ENCODE results near the gene TOMT.
"Not testable (repeated sequence)": the region's sequence is repeated elsewhere in the genome, so short reads cannot be mapped to it uniquely, and the experiment has no call there.

The TOMT gene

GRCh38 chr11:72116019-72116755 lies 10.5 kb downstream of the TOMT start:
- no peak overlapping the region for H3K27ac ChIP-seq
- H3K4me3 ChIP-seq, result no peak overlapping the region

DNA sequence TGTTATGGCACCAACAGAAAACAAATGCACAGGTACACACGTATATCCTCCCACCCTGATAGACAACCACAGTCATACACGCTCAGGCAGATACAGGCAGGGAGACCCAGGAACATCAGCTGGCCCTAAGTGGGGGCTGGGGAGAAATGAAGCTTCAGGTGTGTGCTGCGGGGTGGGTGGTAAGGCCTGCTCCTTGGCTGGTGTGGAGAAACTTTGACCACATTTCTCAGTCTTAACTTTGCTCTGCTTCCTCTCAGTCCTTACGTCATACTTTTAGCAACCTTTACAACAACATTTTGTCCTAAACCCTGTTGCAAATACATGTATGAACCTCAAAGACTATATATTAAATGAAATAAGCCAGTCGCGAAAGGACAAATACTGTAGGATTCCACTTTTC lies 13.5 kb downstream of the TOMT start:
- Histone ChIP-seq H3K27ac (peak overlapping the region in 1 of 21 experiments; percentile 34), H3K4me3 (no peak overlapping the region)

GRCh38 chr11:72120930-72121329 lies 15.2 kb downstream of the TOMT start:
- H3K4me3 ChIP-seq, result no peak overlapping the region
- no peak overlapping the region for H3K27ac ChIP-seq

- no peak overlapping the region for H3K27ac ChIP-seq
- H3K4me3 ChIP-seq, result no peak overlapping the region
Measured at GRCh38 chr11:72122607-72123006, 16.9 kb downstream of the TOMT start.

- H3K4me3 ChIP-seq, result no peak overlapping the region
Measured at GRCh38 chr11:72123117-72123653, 17.5 kb downstream of the TOMT start.

DNA sequence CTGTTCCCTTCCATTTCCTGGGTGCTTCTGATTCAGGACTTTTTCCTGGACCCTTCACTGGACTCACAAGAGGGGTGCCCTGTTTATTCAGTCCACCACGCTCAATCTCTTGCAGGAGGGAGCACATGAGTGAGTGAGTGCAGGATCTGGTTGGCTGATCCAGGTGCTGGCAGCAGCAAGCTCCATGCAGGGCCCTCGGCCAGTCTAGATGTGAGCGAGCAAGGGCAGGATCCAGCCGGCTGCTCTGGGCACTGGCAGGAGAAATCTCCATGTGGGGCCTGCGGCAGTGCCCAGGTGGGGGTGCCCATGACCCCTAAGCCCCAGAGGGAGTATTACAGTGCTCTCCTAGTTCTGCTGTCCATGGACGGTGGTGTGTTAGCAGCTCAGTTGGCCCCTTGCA lies 18.3 kb downstream of the TOMT start:
- Histone ChIP-seq H3K27ac (no peak overlapping the region), H3K4me3 (no peak overlapping the region)

More at GRCh38 chr11:72123117-72123653, 17.5 kb downstream of the TOMT start:
- H3K27ac ChIP-seq, result no peak overlapping the region

GRCh38 chr11:72125956-72126355 lies 20.2 kb downstream of the TOMT start:
- Histone ChIP-seq H3K4me3 (no peak overlapping the region), H3K27ac (no peak overlapping the region)

GRCh38 chr11:72127923-72128322 lies 22.2 kb downstream of the TOMT start:
- Histone ChIP-seq H3K4me3 (no peak overlapping the region), H3K27ac (no peak overlapping the region)

GRCh38 chr11:72129381-72129780 lies 23.7 kb downstream of the TOMT start:
- Histone ChIP-seq H3K27ac (no peak overlapping the region), H3K4me3 (no peak overlapping the region)

DNA sequence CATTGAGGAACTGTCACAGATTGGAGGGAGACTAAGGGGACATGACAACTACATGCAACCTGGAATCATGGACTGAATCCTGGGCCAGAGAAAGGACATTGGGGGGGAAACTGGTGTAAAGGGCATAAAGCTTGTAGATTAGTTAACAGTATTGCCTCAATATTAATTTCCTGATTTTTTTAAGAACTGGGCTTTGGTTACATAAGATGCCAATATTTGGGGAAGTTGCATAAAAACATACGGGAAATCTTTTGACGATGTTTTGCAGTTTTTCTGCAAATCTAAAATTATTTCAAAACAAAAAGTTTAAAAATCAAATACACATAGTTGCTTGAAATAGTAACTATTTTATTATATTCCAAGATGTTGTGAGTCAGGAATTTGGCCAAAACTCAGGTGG lies 26.9 kb downstream of the TOMT start:
- Histone ChIP-seq H3K4me3 (no peak overlapping the region), H3K27ac (peak overlapping the region in 2 of 21 experiments; percentile 26 to 59)

DNA sequence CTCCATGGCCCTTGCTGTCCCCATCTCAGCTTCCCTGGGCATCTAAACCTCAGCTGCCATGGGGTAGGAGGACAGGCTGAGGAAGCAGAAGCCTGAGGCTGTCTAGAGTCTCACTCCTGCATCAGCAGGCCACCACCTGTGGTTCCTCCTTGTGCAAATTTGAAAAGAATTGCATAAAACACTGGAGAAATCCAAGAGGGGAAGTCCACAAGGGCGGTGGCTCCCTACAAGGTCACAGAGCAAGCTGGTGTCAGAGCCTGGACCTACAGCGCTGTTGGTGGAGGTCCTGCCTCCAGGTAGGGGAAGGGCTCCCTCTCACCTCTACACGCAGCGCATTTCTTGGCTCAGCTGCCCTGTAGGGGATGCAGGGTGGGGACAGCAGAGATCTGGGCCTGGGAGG lies 29.7 kb downstream of the TOMT start, which contains the start of gene FOLR3:
Gene FOLR3, plus strand, starts transcription at position 253 of the 400 bp plus-strand sequence. CDS start 228 bp downstream, outside the sequence.
- not testable (repeated sequence) for H3K4me3 ChIP-seq
- H3K27ac ChIP-seq, result peak within 1 kb of the TSS in 1 of 21 experiments; percentile 31

GRCh38 chr11:72135891-72136683 lies 30.4 kb downstream of the TOMT start:
- H3K4me3 ChIP-seq, result no peak overlapping the region
- H3K27ac ChIP-seq, result peak overlapping the region in 1 of 21 experiments; percentile 31

GRCh38 chr11:72136684-72137262 lies 31.0 kb downstream of the TOMT start:
- H3K4me3 ChIP-seq, result no peak overlapping the region
- H3K27ac ChIP-seq, result no peak overlapping the region

GRCh38 chr11:72138821-72139390 lies 33.2 kb downstream of the TOMT start:
- H3K27ac ChIP-seq, result no peak overlapping the region
- no peak overlapping the region for H3K4me3 ChIP-seq

- no peak overlapping the region for H3K4me3 ChIP-seq
Measured at GRCh38 chr11:72139500-72139899, 33.8 kb downstream of the TOMT start.

GRCh38 chr11:72140661-72141060 lies 34.9 kb downstream of the TOMT start:
- peak overlapping the region in 4 of 21 experiments; percentile 10 to 70 (median 27) for H3K27ac ChIP-seq
- no peak overlapping the region for H3K4me3 ChIP-seq

More at GRCh38 chr11:72139500-72139899, 33.8 kb downstream of the TOMT start:
- no peak overlapping the region for H3K27ac ChIP-seq

DNA sequence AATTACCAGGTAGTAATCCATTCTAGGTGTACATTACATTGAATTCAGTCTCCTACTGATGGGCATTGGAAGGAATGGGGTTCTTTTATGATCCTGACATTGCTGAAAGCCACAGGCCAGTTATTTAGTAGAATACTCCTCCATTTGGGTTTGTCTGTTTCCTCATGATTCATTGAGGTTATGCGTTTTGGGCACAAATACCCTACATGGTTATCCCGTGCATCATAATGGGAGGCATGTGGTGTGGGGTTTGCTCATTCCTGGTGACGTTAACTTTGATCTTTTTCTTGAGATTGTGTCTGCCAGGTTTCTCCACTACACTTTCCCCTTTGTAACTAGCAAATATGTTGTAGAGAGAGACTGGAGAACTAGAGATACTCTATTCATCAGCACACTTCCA lies 35.3 kb downstream of the TOMT start:
- Histone ChIP-seq H3K4me3 (no peak overlapping the region), H3K27ac (peak overlapping the region in 5 of 21 experiments; percentile 10 to 74 (median 70))

DNA sequence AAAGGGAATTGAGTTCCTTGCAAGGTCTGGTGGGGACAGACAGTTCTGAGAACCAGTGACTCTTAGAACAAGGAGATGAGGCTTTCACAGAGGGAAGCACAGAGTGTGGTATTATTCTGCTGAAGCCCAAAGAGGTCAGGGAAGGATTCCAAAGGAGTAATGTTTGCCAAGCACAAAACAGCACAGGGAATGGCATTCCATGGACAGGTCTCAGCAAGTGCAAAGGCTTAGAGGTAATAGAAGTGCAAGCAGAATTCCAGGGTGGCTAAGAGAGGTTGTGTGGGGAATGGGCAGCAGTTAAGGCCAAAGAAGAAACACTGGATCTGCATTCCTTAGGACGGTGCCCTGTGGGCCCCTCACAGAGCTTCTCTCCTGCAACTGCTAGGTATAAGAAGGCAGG lies 36.4 kb downstream of the TOMT start:
- H3K4me3 ChIP-seq, result not testable (repeated sequence)
- peak overlapping the region in 3 of 21 experiments; percentile 17 to 74 (median 70) for H3K27ac ChIP-seq

GRCh38 chr11:72142543-72142942 lies 36.8 kb downstream of the TOMT start:
- not testable (repeated sequence) for H3K4me3 ChIP-seq, H3K27ac ChIP-seq
